ENCODE measurements around the gene CBX4. TPM values are rescaled to one million over a fixed set of nuclear protein-coding genes. Genes with fewer than 3 reads are reported as not detected.

CBX4 gene
- total and polyA plus RNA-seq, 2 of the 13 experiments (the other 11 are each of a cell fraction or from before 2014, with no cell fraction given): 25.8 to 50.8 TPM

DNA sequence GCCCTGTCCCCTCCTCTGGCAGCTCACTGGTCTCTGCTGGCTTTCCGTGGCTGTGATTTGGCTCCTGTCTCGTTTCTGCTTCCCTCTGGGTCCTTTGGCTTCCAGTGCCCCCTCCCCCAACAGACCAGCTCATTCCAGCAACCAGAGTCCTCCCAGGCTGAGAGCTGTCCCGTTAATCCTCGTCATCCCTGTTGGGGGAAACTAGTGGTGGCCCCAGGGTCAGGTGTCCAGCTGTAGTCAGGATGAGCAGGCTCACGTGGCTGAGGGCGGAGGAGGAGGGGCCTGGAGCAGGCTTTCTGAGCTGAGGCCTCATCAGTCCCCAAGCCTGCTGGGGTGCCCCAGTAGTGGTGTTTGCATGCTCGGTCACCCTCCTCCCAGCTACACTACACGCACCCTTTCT lies 10.7 kb upstream of the CBX4 start (continued):
- TF ChIP-seq, protein P1, sequence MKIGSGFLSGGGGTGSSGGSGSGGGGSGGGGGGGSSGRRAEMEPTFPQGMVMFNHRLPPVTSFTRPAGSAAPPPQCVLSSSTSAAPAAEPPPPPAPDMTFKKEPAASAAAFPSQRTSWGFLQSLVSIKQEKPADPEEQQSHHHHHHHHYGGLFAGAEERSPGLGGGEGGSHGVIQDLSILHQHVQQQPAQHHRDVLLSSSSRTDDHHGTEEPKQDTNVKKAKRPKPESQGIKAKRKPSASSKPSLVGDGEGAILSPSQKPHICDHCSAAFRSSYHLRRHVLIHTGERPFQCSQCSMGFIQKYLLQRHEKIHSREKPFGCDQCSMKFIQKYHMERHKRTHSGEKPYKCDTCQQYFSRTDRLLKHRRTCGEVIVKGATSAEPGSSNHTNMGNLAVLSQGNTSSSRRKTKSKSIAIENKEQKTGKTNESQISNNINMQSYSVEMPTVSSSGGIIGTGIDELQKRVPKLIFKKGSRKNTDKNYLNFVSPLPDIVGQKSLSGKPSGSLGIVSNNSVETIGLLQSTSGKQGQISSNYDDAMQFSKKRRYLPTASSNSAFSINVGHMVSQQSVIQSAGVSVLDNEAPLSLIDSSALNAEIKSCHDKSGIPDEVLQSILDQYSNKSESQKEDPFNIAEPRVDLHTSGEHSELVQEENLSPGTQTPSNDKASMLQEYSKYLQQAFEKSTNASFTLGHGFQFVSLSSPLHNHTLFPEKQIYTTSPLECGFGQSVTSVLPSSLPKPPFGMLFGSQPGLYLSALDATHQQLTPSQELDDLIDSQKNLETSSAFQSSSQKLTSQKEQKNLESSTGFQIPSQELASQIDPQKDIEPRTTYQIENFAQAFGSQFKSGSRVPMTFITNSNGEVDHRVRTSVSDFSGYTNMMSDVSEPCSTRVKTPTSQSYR (CRISPR knock-in tag; IDR thresholded peaks at IDR 0.05; ENCODE audit: borderline replicate concordance): peak; percentile 95
- peak; percentile 70 for TF ChIP-seq BHLHE40 (IDR thresholded peaks at IDR 0.05; ENCODE audit: low read length)
- TF ChIP-seq KAT8 (CRISPR knock-in tag; IDR thresholded peaks at IDR 0.05): peak; percentile 51; the same call in 1 of the 2 replicates
- 0 out of 2 replicates have a peak, but pooled peaks have one; percentile 19 for TF ChIP-seq ZNF556 (CRISPR knock-in tag; IDR thresholded peaks at IDR 0.05; ENCODE audit: borderline replicate concordance)
- TF ChIP-seq, protein P2, sequence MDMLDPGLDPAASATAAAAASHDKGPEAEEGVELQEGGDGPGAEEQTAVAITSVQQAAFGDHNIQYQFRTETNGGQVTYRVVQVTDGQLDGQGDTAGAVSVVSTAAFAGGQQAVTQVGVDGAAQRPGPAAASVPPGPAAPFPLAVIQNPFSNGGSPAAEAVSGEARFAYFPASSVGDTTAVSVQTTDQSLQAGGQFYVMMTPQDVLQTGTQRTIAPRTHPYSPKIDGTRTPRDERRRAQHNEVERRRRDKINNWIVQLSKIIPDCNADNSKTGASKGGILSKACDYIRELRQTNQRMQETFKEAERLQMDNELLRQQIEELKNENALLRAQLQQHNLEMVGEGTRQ (IDR thresholded peaks at IDR 0.05; ENCODE audit: low read depth, low read length): peak; percentile 68
- TF ChIP-seq, protein P2 (CRISPR knock-in tag; IDR thresholded peaks at IDR 0.05; ENCODE audit: borderline replicate concordance): peak; percentile 85; the same call in 1 of the 2 replicates
- TF ChIP-seq, protein P3, sequence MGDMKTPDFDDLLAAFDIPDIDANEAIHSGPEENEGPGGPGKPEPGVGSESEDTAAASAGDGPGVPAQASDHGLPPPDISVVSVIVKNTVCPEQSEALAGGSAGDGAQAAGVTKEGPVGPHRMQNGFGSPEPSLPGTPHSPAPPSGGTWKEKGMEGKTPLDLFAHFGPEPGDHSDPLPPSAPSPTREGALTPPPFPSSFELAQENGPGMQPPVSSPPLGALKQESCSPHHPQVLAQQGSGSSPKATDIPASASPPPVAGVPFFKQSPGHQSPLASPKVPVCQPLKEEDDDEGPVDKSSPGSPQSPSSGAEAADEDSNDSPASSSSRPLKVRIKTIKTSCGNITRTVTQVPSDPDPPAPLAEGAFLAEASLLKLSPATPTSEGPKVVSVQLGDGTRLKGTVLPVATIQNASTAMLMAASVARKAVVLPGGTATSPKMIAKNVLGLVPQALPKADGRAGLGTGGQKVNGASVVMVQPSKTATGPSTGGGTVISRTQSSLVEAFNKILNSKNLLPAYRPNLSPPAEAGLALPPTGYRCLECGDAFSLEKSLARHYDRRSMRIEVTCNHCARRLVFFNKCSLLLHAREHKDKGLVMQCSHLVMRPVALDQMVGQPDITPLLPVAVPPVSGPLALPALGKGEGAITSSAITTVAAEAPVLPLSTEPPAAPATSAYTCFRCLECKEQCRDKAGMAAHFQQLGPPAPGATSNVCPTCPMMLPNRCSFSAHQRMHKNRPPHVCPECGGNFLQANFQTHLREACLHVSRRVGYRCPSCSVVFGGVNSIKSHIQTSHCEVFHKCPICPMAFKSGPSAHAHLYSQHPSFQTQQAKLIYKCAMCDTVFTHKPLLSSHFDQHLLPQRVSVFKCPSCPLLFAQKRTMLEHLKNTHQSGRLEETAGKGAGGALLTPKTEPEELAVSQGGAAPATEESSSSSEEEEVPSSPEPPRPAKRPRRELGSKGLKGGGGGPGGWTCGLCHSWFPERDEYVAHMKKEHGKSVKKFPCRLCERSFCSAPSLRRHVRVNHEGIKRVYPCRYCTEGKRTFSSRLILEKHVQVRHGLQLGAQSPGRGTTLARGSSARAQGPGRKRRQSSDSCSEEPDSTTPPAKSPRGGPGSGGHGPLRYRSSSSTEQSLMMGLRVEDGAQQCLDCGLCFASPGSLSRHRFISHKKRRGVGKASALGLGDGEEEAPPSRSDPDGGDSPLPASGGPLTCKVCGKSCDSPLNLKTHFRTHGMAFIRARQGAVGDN (CRISPR knock-in tag; IDR thresholded peaks at IDR 0.05): peak; percentile 90
- TF ChIP-seq ZNF605 (CRISPR knock-in tag; IDR thresholded peaks at IDR 0.05): no peak
- TF ChIP-seq MAZ (IDR thresholded peaks at IDR 0.05; ENCODE audit: borderline replicate concordance, low read depth, low read length): no peak
- TF ChIP-seq MAZ (CRISPR knock-in tag; IDR thresholded peaks at IDR 0.05; ENCODE audit: low read depth): peak; percentile 71; the same call in 1 of the 2 replicates
- TF ChIP-seq FOXC1 (CRISPR knock-in tag; IDR thresholded peaks at IDR 0.05; ENCODE audit: borderline replicate concordance): peak; percentile 46; the same call in 1 of the 2 replicates
- TF ChIP-seq, protein P4, sequence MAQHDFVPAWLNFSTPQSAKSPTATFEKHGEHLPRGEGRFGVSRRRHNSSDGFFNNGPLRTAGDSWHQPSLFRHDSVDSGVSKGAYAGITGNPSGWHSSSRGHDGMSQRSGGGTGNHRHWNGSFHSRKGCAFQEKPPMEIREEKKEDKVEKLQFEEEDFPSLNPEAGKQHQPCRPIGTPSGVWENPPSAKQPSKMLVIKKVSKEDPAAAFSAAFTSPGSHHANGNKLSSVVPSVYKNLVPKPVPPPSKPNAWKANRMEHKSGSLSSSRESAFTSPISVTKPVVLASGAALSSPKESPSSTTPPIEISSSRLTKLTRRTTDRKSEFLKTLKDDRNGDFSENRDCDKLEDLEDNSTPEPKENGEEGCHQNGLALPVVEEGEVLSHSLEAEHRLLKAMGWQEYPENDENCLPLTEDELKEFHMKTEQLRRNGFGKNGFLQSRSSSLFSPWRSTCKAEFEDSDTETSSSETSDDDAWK (CRISPR knock-in tag; IDR thresholded peaks at IDR 0.05): no peak
- 0 out of 2 replicates have a peak, but pooled peaks have one; percentile 58 for TF ChIP-seq ZNF572 (CRISPR knock-in tag; IDR thresholded peaks at IDR 0.05)
- TF ChIP-seq, protein P5, sequence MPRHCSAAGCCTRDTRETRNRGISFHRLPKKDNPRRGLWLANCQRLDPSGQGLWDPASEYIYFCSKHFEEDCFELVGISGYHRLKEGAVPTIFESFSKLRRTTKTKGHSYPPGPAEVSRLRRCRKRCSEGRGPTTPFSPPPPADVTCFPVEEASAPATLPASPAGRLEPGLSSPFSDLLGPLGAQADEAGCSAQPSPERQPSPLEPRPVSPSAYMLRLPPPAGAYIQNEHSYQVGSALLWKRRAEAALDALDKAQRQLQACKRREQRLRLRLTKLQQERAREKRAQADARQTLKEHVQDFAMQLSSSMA (CRISPR knock-in tag; IDR thresholded peaks at IDR 0.05): no peak
- TF ChIP-seq ZNF83 (CRISPR knock-in tag; IDR thresholded peaks at IDR 0.05; ENCODE audit: borderline replicate concordance): 0 out of 2 replicates have a peak, but pooled peaks have one; percentile 70
- 0 out of 2 replicates have a peak, but pooled peaks have one; percentile 20 for TF ChIP-seq BCL6 (CRISPR knock-in tag; IDR thresholded peaks at IDR 0.05)
